GM23338 (cell line): ENCODE results near the gene PTPRN2. TPM values are rescaled to one million over a fixed set of nuclear protein-coding genes. Genes with fewer than 3 reads are reported as not detected.
"Not testable (repeated sequence)": the region's sequence is repeated elsewhere in the genome, so short reads cannot be mapped to it uniquely, and the experiment has no call there.

Source experiments
- ATAC-seq: fragments of 200-7000 bp; cut with Tn5 transposase; 3 replicates; pipeline ENCODE4 v1.9.1; 2020
- DNase-seq: peaks from one replicate; pipeline ENCODE4 v3.0.0-alpha.2; 2015; ENCODE audit warnings: low spot score
- H2AFZ ChIP-seq: fragments of 200-600 bp; sonication (generic); 2 replicates; pipeline ENCODE4 v1.8.0; 2016; ENCODE audit warnings: antibody characterized with exemption, mild to moderate bottlenecking, moderate library complexity
- H3F3A ChIP-seq: fragments of 200-600 bp; sonication (generic); replicated peaks from 2 replicates; pipeline ENCODE4 v1.8.0; 2017; ENCODE audit warnings: antibody characterized with exemption, mixed run types, low read depth
- H3K27ac ChIP-seq: fragments of 200-600 bp; sonication (generic); 2 replicates; pipeline ENCODE4 v1.6.1; 2016; ENCODE audit warnings: low read depth
- H3K27me3 ChIP-seq: fragments of 200-600 bp; sonication (generic); 2 replicates; pipeline ENCODE4 v1.8.0; 2016; ENCODE audit warnings: mild to moderate bottlenecking, mixed run types, moderate library complexity; ENCODE audit not compliant: insufficient read depth
- H3K36me3 ChIP-seq: fragments of 200-600 bp; sonication (generic); 2 replicates; pipeline ENCODE4 v1.8.0; 2016; ENCODE audit warnings: mild to moderate bottlenecking; ENCODE audit not compliant: insufficient read depth
- H3K4me1 ChIP-seq: fragments of 200-600 bp; sonication (generic); 2 replicates; pipeline ENCODE4 v1.8.0; 2016; ENCODE audit warnings: mild to moderate bottlenecking, moderate library complexity; ENCODE audit not compliant: insufficient read depth
- H3K4me2 ChIP-seq: fragments of 200-600 bp; sonication (generic); 2 replicates; pipeline ENCODE4 v1.7.1; 2017; ENCODE audit warnings: mixed run types
- H3K4me3 ChIP-seq: fragments of 200-600 bp; sonication (generic); 2 replicates; pipeline ENCODE4 v1.6.1; 2016; ENCODE audit warnings: mixed run types
- H3K79me2 ChIP-seq: fragments of 200-600 bp; sonication (generic); replicated peaks from 2 replicates; pipeline ENCODE4 v1.8.0; 2017; ENCODE audit warnings: mild to moderate bottlenecking; ENCODE audit not compliant: insufficient read depth
- H3K9me2 ChIP-seq: fragments of 200-600 bp; sonication (generic); 2 replicates; pipeline ENCODE4 v1.8.0; 2017; ENCODE audit not compliant: insufficient read depth
- H4K20me1 ChIP-seq: fragments of 200-600 bp; sonication (generic); replicated peaks from 2 replicates; pipeline ENCODE4 v1.8.0; 2017; ENCODE audit warnings: mild to moderate bottlenecking; ENCODE audit not compliant: insufficient read depth
- H3K27ac Mint-ChIP-seq: 2 replicates; pipeline ENCODE4 v1.8.0; 2020; ENCODE audit warnings: inconsistent platforms, mild to moderate bottlenecking, moderate library complexity, mixed read lengths
- H3K27me3 Mint-ChIP-seq: 3 replicates; pipeline ENCODE4 v1.8.0; 2022; ENCODE audit warnings: low read depth, mild to moderate bottlenecking, moderate library complexity, mixed read lengths, inconsistent platforms; ENCODE audit not compliant: insufficient read depth, poor library complexity
- H3K36me3 Mint-ChIP-seq: 3 replicates; pipeline ENCODE4 v1.8.0; 2021; ENCODE audit warnings: low read depth, mild to moderate bottlenecking, inconsistent platforms, moderate library complexity, mixed read lengths
- H3K4me1 Mint-ChIP-seq: 3 replicates; pipeline ENCODE4 v1.8.0; 2020; ENCODE audit warnings: mild to moderate bottlenecking, inconsistent platforms, mixed read lengths
- H3K4me3 Mint-ChIP-seq: 3 replicates; pipeline ENCODE4 v1.8.0; 2021; ENCODE audit warnings: moderate library complexity, mild to moderate bottlenecking, inconsistent platforms, mixed read lengths
- H3K9me3 Mint-ChIP-seq: 3 replicates; pipeline ENCODE4 v1.8.0; 2020; ENCODE audit warnings: moderate library complexity, mild to moderate bottlenecking, inconsistent platforms, mixed read lengths
- CREB1 ChIP-seq: fragments of 250-450 bp; sonication (Bioruptor Pico); IDR thresholded peaks from 2 replicates; pipeline ENCODE4 v1.5.0; 2020; ENCODE audit warnings: low read depth, mild to moderate bottlenecking, moderate library complexity
- EZH2 ChIP-seq: fragments of 200-600 bp; sonication (generic); IDR thresholded peaks from one replicate; pipeline ENCODE4 v1.8.0; 2017; ENCODE audit warnings: antibody characterized with exemption, mild to moderate bottlenecking, low read depth; ENCODE audit not compliant: unreplicated experiment
- EZH2phosphoT487 ChIP-seq: fragments of 200-600 bp; sonication (generic); IDR thresholded peaks from one replicate; pipeline ENCODE4 v1.8.1; 2018; ENCODE audit warnings: antibody characterized with exemption; ENCODE audit not compliant: unreplicated experiment
- NANOG ChIP-seq: IDR thresholded peaks from 2 replicates; pipeline ENCODE4 v1.6.1; 2016; ENCODE audit warnings: antibody characterized with exemption, borderline replicate concordance
- POLR2AphosphoS5 ChIP-seq: IDR thresholded peaks from 2 replicates; pipeline ENCODE4 v1.6.1; 2016; ENCODE audit warnings: antibody characterized with exemption, low read depth
- STAT1 ChIP-seq: IDR thresholded peaks from one replicate; pipeline ENCODE4 v1.6.1; 2016; ENCODE audit warnings: antibody characterized with exemption; ENCODE audit not compliant: unreplicated experiment
- ZNF114 ChIP-seq: fragments of 250-450 bp; sonication (Bioruptor Pico); IDR thresholded peaks from 2 replicates; pipeline ENCODE4 v1.5.0; 2020; ENCODE audit warnings: mild to moderate bottlenecking, moderate library complexity
- ZNF331 ChIP-seq: fragments of 250-450 bp; sonication (Bioruptor Pico); IDR thresholded peaks from 2 replicates; pipeline ENCODE4 v1.5.0; 2020; ENCODE audit warnings: low read depth, mild to moderate bottlenecking, moderate library complexity
- polyA plus RNA-seq: library from polyadenylated mRNA; unstranded; fragments of >200 nt; fragmentation: Nextera tagmentation; extraction: Ambion mirVana; gene quantifications from 2 replicates; pipeline ENCODE4 v1.2.1, GENCODE V29; 2016
- total RNA-seq: library from RNA; depleted of rRNA; stranded (reverse); fragments of >200 nt; shearing (Covaris generic); gene quantifications from 2 replicates; pipeline ENCODE4 v1.2.3, GENCODE V29; 2014
- TF ChIP-seq, protein P1 (sequence below): fragments of 250-450 bp; sonication (Bioruptor Pico); IDR thresholded peaks from 2 replicates; pipeline ENCODE4 v1.5.0; 2020; ENCODE audit warnings: mild to moderate bottlenecking, moderate library complexity
- TF ChIP-seq, protein P2 (sequence below): IDR thresholded peaks from 2 replicates; pipeline ENCODE4 v1.6.1; 2016; ENCODE audit warnings: antibody characterized with exemption
- TF ChIP-seq, protein P3 (sequence below), 2 experiments: fragments of 200-600 bp in 1 of 2; sonication (generic) in 1 of 2; conservative IDR thresholded peaks; 2 replicates each; pipeline versions ENCODE4 v1.5.1 to v1.6.1; 2016 to 2017; ENCODE audit warnings: antibody characterized with exemption in 2 of 2, low read depth in 2 of 2, mild to moderate bottlenecking in 2 of 2, moderate library complexity in 1 of 2
- TF ChIP-seq, protein P4 (sequence below): IDR thresholded peaks from one replicate; pipeline ENCODE4 v1.6.1; 2018; ENCODE audit warnings: antibody characterized with exemption; ENCODE audit not compliant: unreplicated experiment

Gene PTPRN2
- total and polyA plus RNA-seq, 2 experiments from 2014 or later, result 0.87 to 4.0 TPM

DNA sequence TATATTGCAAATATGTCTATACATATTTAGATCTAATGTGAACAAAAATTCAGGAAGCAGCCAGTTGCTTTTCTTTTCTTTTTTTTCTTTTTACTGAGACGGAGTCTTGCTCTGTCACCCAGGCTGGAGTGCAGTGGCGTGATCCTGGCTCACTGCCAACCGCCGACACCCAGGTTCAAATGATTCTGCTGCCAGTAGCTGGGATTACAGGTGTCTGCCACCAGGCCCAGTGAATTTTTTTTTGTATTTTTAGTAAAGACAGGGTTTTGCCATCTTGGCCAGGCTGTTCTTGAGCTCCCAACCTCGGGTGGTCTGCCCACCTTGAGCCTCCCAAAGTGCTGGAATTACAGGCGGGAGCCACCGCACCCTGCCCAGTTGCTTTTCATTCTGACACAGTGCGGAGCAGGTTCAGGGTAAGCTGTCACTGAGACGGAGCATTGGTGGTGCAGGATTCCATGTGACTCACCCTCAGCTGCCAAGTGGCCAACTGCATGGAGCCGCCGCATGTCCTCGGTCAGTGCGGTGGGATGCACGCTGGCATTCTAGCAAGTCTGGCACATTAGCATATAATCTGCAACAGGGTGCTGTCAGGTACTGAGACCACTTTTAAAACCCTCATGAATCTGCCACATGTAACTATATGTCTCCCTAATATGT lies 888.1 kb downstream of the PTPRN2 start (continued):
- TF ChIP-seq, protein P1, sequence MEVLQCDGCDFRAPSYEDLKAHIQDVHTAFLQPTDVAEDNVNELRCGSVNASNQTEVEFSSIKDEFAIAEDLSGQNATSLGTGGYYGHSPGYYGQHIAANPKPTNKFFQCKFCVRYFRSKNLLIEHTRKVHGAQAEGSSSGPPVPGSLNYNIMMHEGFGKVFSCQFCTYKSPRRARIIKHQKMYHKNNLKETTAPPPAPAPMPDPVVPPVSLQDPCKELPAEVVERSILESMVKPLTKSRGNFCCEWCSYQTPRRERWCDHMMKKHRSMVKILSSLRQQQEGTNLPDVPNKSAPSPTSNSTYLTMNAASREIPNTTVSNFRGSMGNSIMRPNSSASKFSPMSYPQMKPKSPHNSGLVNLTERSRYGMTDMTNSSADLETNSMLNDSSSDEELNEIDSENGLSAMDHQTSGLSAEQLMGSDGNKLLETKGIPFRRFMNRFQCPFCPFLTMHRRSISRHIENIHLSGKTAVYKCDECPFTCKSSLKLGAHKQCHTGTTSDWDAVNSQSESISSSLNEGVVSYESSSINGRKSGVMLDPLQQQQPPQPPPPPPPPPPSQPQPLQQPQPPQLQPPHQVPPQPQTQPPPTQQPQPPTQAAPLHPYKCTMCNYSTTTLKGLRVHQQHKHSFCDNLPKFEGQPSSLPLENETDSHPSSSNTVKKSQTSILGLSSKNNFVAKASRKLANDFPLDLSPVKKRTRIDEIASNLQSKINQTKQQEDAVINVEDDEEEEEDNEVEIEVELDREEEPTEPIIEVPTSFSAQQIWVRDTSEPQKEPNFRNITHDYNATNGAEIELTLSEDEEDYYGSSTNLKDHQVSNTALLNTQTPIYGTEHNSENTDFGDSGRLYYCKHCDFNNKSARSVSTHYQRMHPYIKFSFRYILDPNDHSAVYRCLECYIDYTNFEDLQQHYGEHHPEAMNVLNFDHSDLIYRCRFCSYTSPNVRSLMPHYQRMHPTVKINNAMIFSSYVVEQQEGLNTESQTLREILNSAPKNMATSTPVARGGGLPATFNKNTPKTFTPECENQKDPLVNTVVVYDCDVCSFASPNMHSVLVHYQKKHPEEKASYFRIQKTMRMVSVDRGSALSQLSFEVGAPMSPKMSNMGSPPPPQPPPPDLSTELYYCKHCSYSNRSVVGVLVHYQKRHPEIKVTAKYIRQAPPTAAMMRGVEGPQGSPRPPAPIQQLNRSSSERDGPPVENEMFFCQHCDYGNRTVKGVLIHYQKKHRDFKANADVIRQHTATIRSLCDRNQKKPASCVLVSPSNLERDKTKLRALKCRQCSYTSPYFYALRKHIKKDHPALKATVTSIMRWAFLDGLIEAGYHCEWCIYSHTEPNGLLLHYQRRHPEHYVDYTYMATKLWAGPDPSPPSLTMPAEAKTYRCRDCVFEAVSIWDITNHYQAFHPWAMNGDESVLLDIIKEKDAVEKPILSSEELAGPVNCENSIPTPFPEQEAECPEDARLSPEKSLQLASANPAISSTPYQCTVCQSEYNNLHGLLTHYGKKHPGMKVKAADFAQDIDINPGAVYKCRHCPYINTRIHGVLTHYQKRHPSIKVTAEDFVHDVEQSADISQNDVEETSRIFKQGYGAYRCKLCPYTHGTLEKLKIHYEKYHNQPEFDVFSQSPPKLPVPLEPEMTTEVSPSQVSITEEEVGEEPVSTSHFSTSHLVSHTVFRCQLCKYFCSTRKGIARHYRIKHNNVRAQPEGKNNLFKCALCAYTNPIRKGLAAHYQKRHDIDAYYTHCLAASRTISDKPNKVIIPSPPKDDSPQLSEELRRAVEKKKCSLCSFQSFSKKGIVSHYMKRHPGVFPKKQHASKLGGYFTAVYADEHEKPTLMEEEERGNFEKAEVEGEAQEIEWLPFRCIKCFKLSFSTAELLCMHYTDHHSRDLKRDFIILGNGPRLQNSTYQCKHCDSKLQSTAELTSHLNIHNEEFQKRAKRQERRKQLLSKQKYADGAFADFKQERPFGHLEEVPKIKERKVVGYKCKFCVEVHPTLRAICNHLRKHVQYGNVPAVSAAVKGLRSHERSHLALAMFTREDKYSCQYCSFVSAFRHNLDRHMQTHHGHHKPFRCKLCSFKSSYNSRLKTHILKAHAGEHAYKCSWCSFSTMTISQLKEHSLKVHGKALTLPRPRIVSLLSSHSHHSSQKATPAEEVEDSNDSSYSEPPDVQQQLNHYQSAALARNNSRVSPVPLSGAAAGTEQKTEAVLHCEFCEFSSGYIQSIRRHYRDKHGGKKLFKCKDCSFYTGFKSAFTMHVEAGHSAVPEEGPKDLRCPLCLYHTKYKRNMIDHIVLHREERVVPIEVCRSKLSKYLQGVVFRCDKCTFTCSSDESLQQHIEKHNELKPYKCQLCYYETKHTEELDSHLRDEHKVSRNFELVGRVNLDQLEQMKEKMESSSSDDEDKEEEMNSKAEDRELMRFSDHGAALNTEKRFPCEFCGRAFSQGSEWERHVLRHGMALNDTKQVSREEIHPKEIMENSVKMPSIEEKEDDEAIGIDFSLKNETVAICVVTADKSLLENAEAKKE (CRISPR knock-in tag), result no peak
- TF ChIP-seq, protein P2, sequence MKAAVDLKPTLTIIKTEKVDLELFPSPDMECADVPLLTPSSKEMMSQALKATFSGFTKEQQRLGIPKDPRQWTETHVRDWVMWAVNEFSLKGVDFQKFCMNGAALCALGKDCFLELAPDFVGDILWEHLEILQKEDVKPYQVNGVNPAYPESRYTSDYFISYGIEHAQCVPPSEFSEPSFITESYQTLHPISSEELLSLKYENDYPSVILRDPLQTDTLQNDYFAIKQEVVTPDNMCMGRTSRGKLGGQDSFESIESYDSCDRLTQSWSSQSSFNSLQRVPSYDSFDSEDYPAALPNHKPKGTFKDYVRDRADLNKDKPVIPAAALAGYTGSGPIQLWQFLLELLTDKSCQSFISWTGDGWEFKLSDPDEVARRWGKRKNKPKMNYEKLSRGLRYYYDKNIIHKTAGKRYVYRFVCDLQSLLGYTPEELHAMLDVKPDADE, result no peak
- TF ChIP-seq CREB1 (CRISPR knock-in tag), result no peak
- TF ChIP-seq POLR2AphosphoS5, result no peak
- no peak for TF ChIP-seq ZNF114 (CRISPR knock-in tag)
- TF ChIP-seq ZNF331 (CRISPR knock-in tag), result no peak
- TF ChIP-seq, protein P3, sequence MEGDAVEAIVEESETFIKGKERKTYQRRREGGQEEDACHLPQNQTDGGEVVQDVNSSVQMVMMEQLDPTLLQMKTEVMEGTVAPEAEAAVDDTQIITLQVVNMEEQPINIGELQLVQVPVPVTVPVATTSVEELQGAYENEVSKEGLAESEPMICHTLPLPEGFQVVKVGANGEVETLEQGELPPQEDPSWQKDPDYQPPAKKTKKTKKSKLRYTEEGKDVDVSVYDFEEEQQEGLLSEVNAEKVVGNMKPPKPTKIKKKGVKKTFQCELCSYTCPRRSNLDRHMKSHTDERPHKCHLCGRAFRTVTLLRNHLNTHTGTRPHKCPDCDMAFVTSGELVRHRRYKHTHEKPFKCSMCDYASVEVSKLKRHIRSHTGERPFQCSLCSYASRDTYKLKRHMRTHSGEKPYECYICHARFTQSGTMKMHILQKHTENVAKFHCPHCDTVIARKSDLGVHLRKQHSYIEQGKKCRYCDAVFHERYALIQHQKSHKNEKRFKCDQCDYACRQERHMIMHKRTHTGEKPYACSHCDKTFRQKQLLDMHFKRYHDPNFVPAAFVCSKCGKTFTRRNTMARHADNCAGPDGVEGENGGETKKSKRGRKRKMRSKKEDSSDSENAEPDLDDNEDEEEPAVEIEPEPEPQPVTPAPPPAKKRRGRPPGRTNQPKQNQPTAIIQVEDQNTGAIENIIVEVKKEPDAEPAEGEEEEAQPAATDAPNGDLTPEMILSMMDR (conservative IDR thresholded peaks at IDR 0.05; ENCODE audit: low read depth in 2 of 2), result no peak
- TF ChIP-seq STAT1, result no peak
- TF ChIP-seq NANOG, result no peak
- TF ChIP-seq EZH2, result no peak
- TF ChIP-seq EZH2phosphoT487, result no peak
- TF ChIP-seq, protein P4, sequence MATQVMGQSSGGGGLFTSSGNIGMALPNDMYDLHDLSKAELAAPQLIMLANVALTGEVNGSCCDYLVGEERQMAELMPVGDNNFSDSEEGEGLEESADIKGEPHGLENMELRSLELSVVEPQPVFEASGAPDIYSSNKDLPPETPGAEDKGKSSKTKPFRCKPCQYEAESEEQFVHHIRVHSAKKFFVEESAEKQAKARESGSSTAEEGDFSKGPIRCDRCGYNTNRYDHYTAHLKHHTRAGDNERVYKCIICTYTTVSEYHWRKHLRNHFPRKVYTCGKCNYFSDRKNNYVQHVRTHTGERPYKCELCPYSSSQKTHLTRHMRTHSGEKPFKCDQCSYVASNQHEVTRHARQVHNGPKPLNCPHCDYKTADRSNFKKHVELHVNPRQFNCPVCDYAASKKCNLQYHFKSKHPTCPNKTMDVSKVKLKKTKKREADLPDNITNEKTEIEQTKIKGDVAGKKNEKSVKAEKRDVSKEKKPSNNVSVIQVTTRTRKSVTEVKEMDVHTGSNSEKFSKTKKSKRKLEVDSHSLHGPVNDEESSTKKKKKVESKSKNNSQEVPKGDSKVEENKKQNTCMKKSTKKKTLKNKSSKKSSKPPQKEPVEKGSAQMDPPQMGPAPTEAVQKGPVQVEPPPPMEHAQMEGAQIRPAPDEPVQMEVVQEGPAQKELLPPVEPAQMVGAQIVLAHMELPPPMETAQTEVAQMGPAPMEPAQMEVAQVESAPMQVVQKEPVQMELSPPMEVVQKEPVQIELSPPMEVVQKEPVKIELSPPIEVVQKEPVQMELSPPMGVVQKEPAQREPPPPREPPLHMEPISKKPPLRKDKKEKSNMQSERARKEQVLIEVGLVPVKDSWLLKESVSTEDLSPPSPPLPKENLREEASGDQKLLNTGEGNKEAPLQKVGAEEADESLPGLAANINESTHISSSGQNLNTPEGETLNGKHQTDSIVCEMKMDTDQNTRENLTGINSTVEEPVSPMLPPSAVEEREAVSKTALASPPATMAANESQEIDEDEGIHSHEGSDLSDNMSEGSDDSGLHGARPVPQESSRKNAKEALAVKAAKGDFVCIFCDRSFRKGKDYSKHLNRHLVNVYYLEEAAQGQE, result no peak

DNA sequence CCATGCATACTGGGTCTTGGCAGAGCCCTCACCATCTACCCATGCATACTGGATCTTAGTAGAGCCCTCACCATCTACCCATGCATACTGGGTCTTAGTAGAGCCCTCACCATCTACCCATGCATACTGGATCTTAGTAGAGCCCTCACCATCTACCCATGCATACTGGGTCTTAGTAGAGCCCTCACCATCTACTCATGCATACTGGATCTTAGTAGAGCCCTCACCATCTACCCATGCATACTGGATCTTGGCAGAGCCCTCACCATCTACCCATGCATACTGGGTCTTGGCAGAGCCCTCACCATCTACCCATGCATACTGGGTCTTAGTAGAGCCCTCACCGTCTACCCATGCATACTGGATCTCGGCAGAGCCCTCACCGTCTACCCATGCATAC lies 890.3 kb downstream of the PTPRN2 start:
- H3K4me2 ChIP-seq, H3K4me3 Mint-ChIP-seq, H3K27me3 Mint-ChIP-seq, H2AFZ ChIP-seq, H3K27ac Mint-ChIP-seq, H3F3A ChIP-seq, ATAC-seq, H3K9me2 ChIP-seq, H3K4me3 ChIP-seq, H3K4me1 ChIP-seq, H3K27ac ChIP-seq, H4K20me1 ChIP-seq, H3K36me3 ChIP-seq, H3K79me2 ChIP-seq, H3K4me1 Mint-ChIP-seq, DNase-seq: not testable (repeated sequence)
- peaks cover 31% of the 10 kb centered on the region for H3K27me3 ChIP-seq
- H3K9me3 Mint-ChIP-seq, result peaks cover 59% of the 10 kb centered on the region
- peaks cover 10% of the 10 kb centered on the region for H3K36me3 Mint-ChIP-seq
